ENCODE measurements around the gene WNT4. TPM values are rescaled to one million over a fixed set of nuclear protein-coding genes. Genes with fewer than 3 reads are reported as not detected.

The WNT4 gene
- total and polyA plus RNA-seq, 2 of the 8 experiments (the other 6 are each of a cell fraction or from before 2014, with no cell fraction given): 1.3 to 6.6 TPM

DNA sequence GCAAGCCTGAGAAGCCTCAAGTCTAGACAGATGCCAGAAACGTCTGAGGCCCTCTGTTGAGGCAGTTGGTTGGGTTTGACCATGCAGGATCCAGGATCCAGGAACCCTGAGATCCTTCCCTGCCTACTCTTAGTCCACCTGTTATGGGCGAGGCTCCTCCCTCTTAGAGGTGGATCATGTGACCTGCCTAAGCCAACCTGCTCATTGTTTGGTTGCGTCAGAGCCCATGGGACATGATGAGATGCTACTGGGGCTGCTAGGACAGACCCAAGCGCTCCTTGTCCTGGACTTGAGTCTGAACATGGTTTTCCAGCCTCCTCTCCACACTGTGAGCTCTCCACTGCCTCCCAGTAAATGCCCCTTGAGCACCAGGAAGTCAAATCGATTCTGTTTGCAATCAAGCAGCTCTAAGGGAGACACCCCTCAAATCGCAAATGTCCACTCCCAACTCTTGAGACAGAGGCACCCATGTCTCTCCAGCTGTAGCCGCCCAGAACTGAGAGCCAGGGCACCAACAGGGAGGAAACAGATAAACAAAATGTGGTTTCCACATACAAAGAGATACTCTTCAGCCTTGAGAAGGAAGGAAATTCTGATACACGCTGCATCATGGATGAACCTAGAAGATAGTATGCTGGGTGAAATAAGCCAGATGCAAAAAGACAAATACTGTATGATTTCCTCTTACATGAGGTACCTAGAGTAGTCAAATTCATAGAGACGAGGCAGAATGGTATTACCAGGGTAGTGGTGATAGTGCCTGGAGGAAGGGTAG is 31.7 kb upstream of the WNT4 start (continued):
- no peak for TF ChIP-seq ASH2L (IDR thresholded peaks at IDR 0.05; ENCODE audit: low read length)
- TF ChIP-seq RFX5 (IDR thresholded peaks at IDR 0.05; ENCODE audit: borderline replicate concordance, low read depth, low read length): no peak
- no peak for TF ChIP-seq YY1 (IDR thresholded peaks at IDR 0.05; ENCODE audit: low read depth, low read length)
- TF ChIP-seq GABPA (IDR thresholded peaks at IDR 0.05; ENCODE audit: borderline replicate concordance, insufficient read depth, low read length): no peak
- TF ChIP-seq RXRA (IDR thresholded peaks at IDR 0.05; ENCODE audit: insufficient read depth, low read depth, low read length): no peak
